ENCODE measurements around the gene LRRC27. TPM values are rescaled to one million over a fixed set of nuclear protein-coding genes. Genes with fewer than 3 reads are reported as not detected.

LRRC27 gene
- total and polyA plus RNA-seq, 2 donors (not counting 1 experiment from before 2014, with no cell fraction given) = 23.6 to 25.6 TPM

DNA sequence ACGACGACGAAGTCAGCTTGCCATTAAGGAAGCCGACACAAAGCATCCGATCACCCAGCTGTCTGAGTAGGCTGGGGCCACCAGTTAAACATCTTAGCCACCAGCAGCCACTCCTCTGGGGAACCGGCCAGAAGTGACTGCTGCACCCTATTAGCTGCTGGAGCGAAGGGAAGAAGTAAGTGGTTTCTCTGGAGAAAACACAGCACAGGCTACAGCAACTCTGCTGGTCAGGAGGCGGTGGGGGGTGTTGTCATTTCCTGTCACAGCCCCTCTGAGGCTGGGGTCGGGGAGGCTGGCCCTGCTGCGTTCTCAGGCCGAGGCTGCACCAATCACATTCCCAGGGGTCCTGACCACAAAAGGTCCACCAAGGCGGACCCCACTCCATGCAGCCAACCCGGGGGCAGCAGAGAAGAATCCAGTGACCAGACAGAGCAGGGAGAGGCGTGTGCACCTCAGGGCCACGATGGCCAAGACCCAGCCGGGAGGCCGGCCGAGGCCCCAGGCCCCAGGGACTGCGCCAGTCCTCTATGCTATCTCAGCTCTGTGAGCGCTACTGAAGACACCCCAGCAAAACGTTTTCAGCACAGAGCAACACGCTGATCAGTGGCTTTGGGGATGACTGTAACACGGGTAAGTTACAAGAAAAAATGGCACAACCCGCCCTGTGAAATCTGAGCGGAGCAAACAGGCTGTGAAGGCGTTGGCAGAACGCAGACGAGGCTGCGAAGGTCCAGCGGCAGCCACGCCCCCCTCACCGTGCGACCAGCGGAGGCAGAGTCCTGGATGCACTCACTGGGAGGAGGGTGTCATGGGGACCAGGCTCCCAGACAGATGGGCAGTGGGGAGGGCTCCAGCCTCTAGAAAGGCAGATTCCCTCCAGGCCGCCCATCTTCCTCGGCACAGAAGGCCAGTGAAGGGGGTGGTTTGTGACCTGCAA lies 49.1 kb upstream of the LRRC27 start:
- TF ChIP-seq EZH2 (IDR thresholded peaks at IDR 0.05; ENCODE audit: borderline replicate concordance, insufficient read depth, low read depth, low read length, poor library complexity, severe bottlenecking) = no peak
- TF ChIP-seq, protein P1, sequence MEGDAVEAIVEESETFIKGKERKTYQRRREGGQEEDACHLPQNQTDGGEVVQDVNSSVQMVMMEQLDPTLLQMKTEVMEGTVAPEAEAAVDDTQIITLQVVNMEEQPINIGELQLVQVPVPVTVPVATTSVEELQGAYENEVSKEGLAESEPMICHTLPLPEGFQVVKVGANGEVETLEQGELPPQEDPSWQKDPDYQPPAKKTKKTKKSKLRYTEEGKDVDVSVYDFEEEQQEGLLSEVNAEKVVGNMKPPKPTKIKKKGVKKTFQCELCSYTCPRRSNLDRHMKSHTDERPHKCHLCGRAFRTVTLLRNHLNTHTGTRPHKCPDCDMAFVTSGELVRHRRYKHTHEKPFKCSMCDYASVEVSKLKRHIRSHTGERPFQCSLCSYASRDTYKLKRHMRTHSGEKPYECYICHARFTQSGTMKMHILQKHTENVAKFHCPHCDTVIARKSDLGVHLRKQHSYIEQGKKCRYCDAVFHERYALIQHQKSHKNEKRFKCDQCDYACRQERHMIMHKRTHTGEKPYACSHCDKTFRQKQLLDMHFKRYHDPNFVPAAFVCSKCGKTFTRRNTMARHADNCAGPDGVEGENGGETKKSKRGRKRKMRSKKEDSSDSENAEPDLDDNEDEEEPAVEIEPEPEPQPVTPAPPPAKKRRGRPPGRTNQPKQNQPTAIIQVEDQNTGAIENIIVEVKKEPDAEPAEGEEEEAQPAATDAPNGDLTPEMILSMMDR (IDR thresholded peaks at IDR 0.05) = no peak
- Histone ChIP-seq H3K79me2 (ENCODE audit: control insufficient read depth, insufficient read depth, low read length) (no peaks in the 10 kb centered on the region), H3K4me2 (replicated peaks; ENCODE audit: low read depth, low read length, poor library complexity, severe bottlenecking) (no peak overlapping the region), H3K9ac (ENCODE audit: low read length) (no peak overlapping the region), H4K20me1 (ENCODE audit: control insufficient read depth, insufficient read depth, low read length, poor library complexity, severe bottlenecking) (no peaks in the 10 kb centered on the region), H3K4me1 (ENCODE audit: control insufficient read depth in 2 of 2, insufficient read depth in 2 of 2, low read length in 2 of 2) (no peaks in the 10 kb centered on the region), H3K9me3 (ENCODE audit: control extremely low read depth in 1 of 3, control insufficient read depth in 2 of 3, insufficient read depth in 1 of 3, low read length in 2 of 3) (peaks cover 0 to 5% (median 0%) of the 10 kb centered on the region in 3 donors), H3K27ac (ENCODE audit: low read length in 2 of 2) (no peak overlapping the region), H3K27me3 (replicated peaks in 1 of 4; ENCODE audit: control extremely low read depth in 1 of 4, control insufficient read depth in 3 of 4, insufficient read depth in 4 of 4, low read length in 3 of 4) (peaks cover 0 to 2% (median 0%) of the 10 kb centered on the region in 4 experiments), H2AFZ (ENCODE audit: insufficient read depth, low read depth, low read length, poor library complexity, severe bottlenecking) (no peak overlapping the region), H3K36me3 (replicated peaks in 1 of 2; ENCODE audit: control extremely low read depth in 1 of 2, control insufficient read depth in 1 of 2, extremely low read depth in 1 of 2, insufficient read depth in 2 of 2, low read length in 1 of 2) (no peaks in the 10 kb centered on the region), H3K4me3 (ENCODE audit: control extremely low read depth in 1 of 5, extremely low read depth in 1 of 5, insufficient read depth in 1 of 5, low read depth in 2 of 5, low read length in 4 of 5) (no peak overlapping the region)
- Mint-ChIP-seq H3K27ac (no peak overlapping the region), H3K27me3 (peaks cover 6% of the 10 kb centered on the region), H3K4me1 (peaks cover 2% of the 10 kb centered on the region), H3K4me3 (no peak overlapping the region), H3K9me3 (ENCODE audit: insufficient read depth) (no peaks in the 10 kb centered on the region)
- intact Hi-C loops (cut with micrococcal nuclease) = no loop called here
- DNase-seq (no peak), ATAC-seq (ENCODE audit: low read depth) (no peak)
- WGBS (ENCODE audit: insufficient coverage) = 90% methylated on average over 36 of the region's 36 CpGs
- ChIA-PET CTCF (no interaction called here), POLR2A (no interaction called here)
